ENCODE data around the gene TULP4.

Gene TULP4

DNA sequence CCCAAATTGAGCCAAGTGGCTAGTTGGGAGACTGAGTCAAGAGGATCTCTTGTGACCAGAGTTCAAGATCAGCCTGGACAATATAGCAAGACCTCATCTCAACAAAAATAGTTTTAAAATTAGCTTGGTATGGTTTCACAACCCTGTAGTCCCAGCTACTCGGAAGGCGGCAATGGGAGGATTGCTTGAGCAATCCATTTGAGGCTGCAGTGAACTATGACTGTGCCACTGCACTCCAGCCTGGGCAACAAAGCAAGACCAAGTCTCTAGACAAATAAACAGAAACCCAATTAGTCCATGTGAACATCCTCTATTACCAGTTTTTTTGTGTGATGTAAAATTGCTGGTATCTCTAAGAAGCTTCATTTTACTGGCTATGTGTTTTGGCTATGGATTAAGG, 106.2 kb downstream of the TULP4 start:
- no peak for TF ChIP-seq HDGF (IDR thresholded peaks at IDR 0.05; ENCODE audit: borderline replicate concordance)
- TF ChIP-seq BHLHE40 (IDR thresholded peaks at IDR 0.05; ENCODE audit: borderline replicate concordance) = no peak
- TF ChIP-seq LEF1 (IDR thresholded peaks at IDR 0.05; ENCODE audit: borderline replicate concordance) = no peak
- ChIA-PET CTCF (no interaction called here), POLR2A (no interaction called here)
- no peak for DNase-seq (ENCODE audit: extremely low spot score)

- ChIA-PET POLR2A (no interaction called here), CTCF (interaction anchor here (0.7 kb wide), 1 partner anchor 674 kb away, joined by 3 read pairs; no protein-coding TSS in a partner anchor)
- TF ChIP-seq LEF1 (IDR thresholded peaks at IDR 0.05; ENCODE audit: borderline replicate concordance) = no peak
- TF ChIP-seq CTBP1 (IDR thresholded peaks at IDR 0.05; ENCODE audit: borderline replicate concordance) = no peak
- no peak for TF ChIP-seq FOXK2 (IDR thresholded peaks at IDR 0.05)
- no peak for TF ChIP-seq ELF4 (IDR thresholded peaks at IDR 0.05)
- TF ChIP-seq SUZ12 (IDR thresholded peaks at IDR 0.05) = no peak
- no peak for TF ChIP-seq PKNOX1 (IDR thresholded peaks at IDR 0.05)
- TF ChIP-seq ZNF384 (IDR thresholded peaks at IDR 0.05) = no peak
- TF ChIP-seq L3MBTL2 (conservative IDR thresholded peaks at IDR 0.05) = no peak
- no peak for TF ChIP-seq BHLHE40 (IDR thresholded peaks at IDR 0.05; ENCODE audit: borderline replicate concordance)
- no peak for TF ChIP-seq SP1 (IDR thresholded peaks at IDR 0.05)
- no peak for TF ChIP-seq TARDBP (IDR thresholded peaks at IDR 0.05)
- TF ChIP-seq ARNT (IDR thresholded peaks at IDR 0.05) = no peak
- DNase-seq (ENCODE audit: extremely low spot score) = no peak
Observed at GRCh38 chr6:158419339-158419909, 107.2 kb downstream of the TULP4 start.

- TF ChIP-seq NFRKB (IDR thresholded peaks at IDR 0.05) (no peak), TARDBP (IDR thresholded peaks at IDR 0.05) (no peak), PKNOX1 (IDR thresholded peaks at IDR 0.05) (no peak), BHLHE40 (IDR thresholded peaks at IDR 0.05; ENCODE audit: borderline replicate concordance) (no peak), ARNT (IDR thresholded peaks at IDR 0.05) (no peak), ZNF384 (IDR thresholded peaks at IDR 0.05) (no peak), CTBP1 (IDR thresholded peaks at IDR 0.05; ENCODE audit: borderline replicate concordance) (no peak), LEF1 (IDR thresholded peaks at IDR 0.05; ENCODE audit: borderline replicate concordance) (no peak), FOXK2 (IDR thresholded peaks at IDR 0.05) (no peak), FOXA1 (IDR thresholded peaks at IDR 0.05) (no peak), L3MBTL2 (conservative IDR thresholded peaks at IDR 0.05) (no peak), HDGF (IDR thresholded peaks at IDR 0.05; ENCODE audit: borderline replicate concordance) (no peak), SUZ12 (IDR thresholded peaks at IDR 0.05) (no peak), FOXM1 (IDR thresholded peaks at IDR 0.05; ENCODE audit: borderline replicate concordance) (no peak), SP1 (IDR thresholded peaks at IDR 0.05) (no peak), ELF4 (IDR thresholded peaks at IDR 0.05) (no peak)
- POLR2A ChIA-PET = no interaction called here
- no peak for DNase-seq (ENCODE audit: extremely low spot score)
- CTCF ChIA-PET = no interaction called here
Observed at GRCh38 chr6:158421381-158421780, 109.1 kb downstream of the TULP4 start.

GRCh38 chr6:158422629-158423238, 110.5 kb downstream of the TULP4 start:
- ChIA-PET POLR2A (no interaction called here), CTCF (no interaction called here)
- TF ChIP-seq NFRKB (IDR thresholded peaks at IDR 0.05) (no peak), ARNT (IDR thresholded peaks at IDR 0.05) (no peak), ZNF384 (IDR thresholded peaks at IDR 0.05) (no peak), LEF1 (IDR thresholded peaks at IDR 0.05; ENCODE audit: borderline replicate concordance) (no peak), FOXA1 (IDR thresholded peaks at IDR 0.05) (no peak), TARDBP (IDR thresholded peaks at IDR 0.05) (no peak), SP1 (IDR thresholded peaks at IDR 0.05) (no peak), PKNOX1 (IDR thresholded peaks at IDR 0.05) (no peak), FOXK2 (IDR thresholded peaks at IDR 0.05) (no peak), HDGF (IDR thresholded peaks at IDR 0.05; ENCODE audit: borderline replicate concordance) (no peak), CTBP1 (IDR thresholded peaks at IDR 0.05; ENCODE audit: borderline replicate concordance) (no peak), SUZ12 (IDR thresholded peaks at IDR 0.05) (no peak), BHLHE40 (IDR thresholded peaks at IDR 0.05; ENCODE audit: borderline replicate concordance) (no peak), ELF4 (IDR thresholded peaks at IDR 0.05) (no peak), FOXM1 (IDR thresholded peaks at IDR 0.05; ENCODE audit: borderline replicate concordance) (no peak), L3MBTL2 (conservative IDR thresholded peaks at IDR 0.05) (no peak)
- no peak for DNase-seq (ENCODE audit: extremely low spot score)

GRCh38 chr6:158431036-158431435, 118.8 kb downstream of the TULP4 start:
- no peak for DNase-seq (ENCODE audit: extremely low spot score)
- no peak for TF ChIP-seq FOXM1 (IDR thresholded peaks at IDR 0.05; ENCODE audit: borderline replicate concordance)
- POLR2A ChIA-PET = interaction anchor here (1.0 kb wide), 1 partner anchor 17 kb away, joined by 3 read pairs; no protein-coding TSS in a partner anchor
- CTCF ChIA-PET = interaction anchor here (0.5 kb wide), 1 partner anchor 139 kb away, joined by 3 read pairs; no protein-coding TSS in a partner anchor

DNA sequence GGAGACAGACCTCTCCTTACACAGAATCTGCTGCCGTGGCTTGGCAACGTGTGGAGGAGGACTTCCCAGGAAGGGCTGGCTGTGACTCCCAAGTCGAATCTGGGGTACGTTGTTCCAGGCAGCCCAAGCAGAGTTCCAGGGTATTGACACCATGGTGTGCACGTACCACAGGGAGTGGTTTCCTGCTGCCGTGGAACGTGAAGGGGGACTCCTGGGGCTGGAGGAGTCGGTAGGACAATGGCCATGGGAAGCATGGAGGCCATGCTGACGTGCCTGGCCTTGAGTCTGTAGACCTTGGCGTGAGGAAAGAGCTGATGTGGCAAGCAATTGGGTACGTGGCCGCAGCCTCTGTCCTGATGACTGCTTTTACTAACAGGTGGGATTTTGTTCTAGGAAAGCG, 119.3 kb downstream of the TULP4 start:
- ChIA-PET POLR2A (no interaction called here), CTCF (no interaction called here)
- TF ChIP-seq LEF1 (IDR thresholded peaks at IDR 0.05; ENCODE audit: borderline replicate concordance) = no peak
- no peak for TF ChIP-seq ARNT (IDR thresholded peaks at IDR 0.05)
- no peak for TF ChIP-seq ZNF384 (IDR thresholded peaks at IDR 0.05)
- TF ChIP-seq CTBP1 (IDR thresholded peaks at IDR 0.05; ENCODE audit: borderline replicate concordance) = no peak
- no peak for TF ChIP-seq L3MBTL2 (conservative IDR thresholded peaks at IDR 0.05)
- TF ChIP-seq ELF4 (IDR thresholded peaks at IDR 0.05) = no peak
- TF ChIP-seq SUZ12 (IDR thresholded peaks at IDR 0.05) = no peak
- TF ChIP-seq FOXA1 (IDR thresholded peaks at IDR 0.05) = no peak
- no peak for DNase-seq (ENCODE audit: extremely low spot score)
